ENCODE data around the gene WDR93.
A peak's percentile ranks its signal among the peaks of the same experiment; 100 is the strongest.
"Not testable (repeated sequence)": the region's sequence is repeated elsewhere in the genome, so short reads cannot be mapped to it uniquely, and the experiment has no call there.

Gene WDR93

GRCh38 chr15:89770041-89770440 is 79.4 kb downstream of the WDR93 start:
- no peak for DNase-seq (ENCODE audit: low read depth)

GRCh38 chr15:89772932-89773583 is 82.4 kb downstream of the WDR93 start:
- no peak for DNase-seq (ENCODE audit: low read depth)

- no peak for DNase-seq (ENCODE audit: low read depth)
Measured at GRCh38 chr15:89774492-89774891, 83.9 kb downstream of the WDR93 start.

GRCh38 chr15:89775815-89776214 is 85.2 kb downstream of the WDR93 start:
- DNase-seq (ENCODE audit: low read depth), result no peak

GRCh38 chr15:89776274-89777072 is 85.9 kb downstream of the WDR93 start, which contains the start of gene MESP2:
TSS of gene MESP2 (plus strand) at chr15:89776332. CDS start at chr15:89776358, 26 bp downstream.
- DNase-seq (ENCODE audit: low read depth), result peak; percentile 24

GRCh38 chr15:89777073-89777751 is 86.6 kb downstream of the WDR93 start:
- no peak for DNase-seq (ENCODE audit: low read depth)

GRCh38 chr15:89777782-89778380 is 87.3 kb downstream of the WDR93 start:
- no peak for DNase-seq (ENCODE audit: low read depth)

GRCh38 chr15:89778861-89779260 is 88.2 kb downstream of the WDR93 start:
- DNase-seq (ENCODE audit: low read depth), result no peak

GRCh38 chr15:89780601-89781000 is 90.0 kb downstream of the WDR93 start:
- DNase-seq (ENCODE audit: low read depth), result no peak

- DNase-seq (ENCODE audit: low read depth), result no peak
Measured at GRCh38 chr15:89781055-89781454, 90.4 kb downstream of the WDR93 start.

GRCh38 chr15:89781891-89782618 is 91.4 kb downstream of the WDR93 start:
- no peak for DNase-seq (ENCODE audit: low read depth)

GRCh38 chr15:89782619-89782950 is 92.0 kb downstream of the WDR93 start:
- DNase-seq (ENCODE audit: low read depth), result not testable (repeated sequence)

- no peak for DNase-seq (ENCODE audit: low read depth)
Measured at GRCh38 chr15:89783111-89783860, 92.7 kb downstream of the WDR93 start.

GRCh38 chr15:89783861-89784685 is 93.5 kb downstream of the WDR93 start:
- no peak for DNase-seq (ENCODE audit: low read depth)

GRCh38 chr15:89784686-89784960 is 94.0 kb downstream of the WDR93 start:
- DNase-seq (ENCODE audit: low read depth), result no peak

GRCh38 chr15:89785064-89785773 is 94.6 kb downstream of the WDR93 start:
- no peak for DNase-seq (ENCODE audit: low read depth)

- DNase-seq (ENCODE audit: low read depth), result no peak
Measured at GRCh38 chr15:89785774-89786140, 95.1 kb downstream of the WDR93 start.

- DNase-seq (ENCODE audit: low read depth), result no peak
Measured at GRCh38 chr15:89787944-89788343, 97.3 kb downstream of the WDR93 start.

- DNase-seq (ENCODE audit: low read depth), result not testable (repeated sequence)
Measured at GRCh38 chr15:89788585-89788984, 98.0 kb downstream of the WDR93 start.

- DNase-seq (ENCODE audit: low read depth), result no peak
Measured at GRCh38 chr15:89790206-89790605, 99.6 kb downstream of the WDR93 start.
